GM12891 (cell line): ENCODE data around the gene PBLD. TPM values are rescaled to one million over a fixed set of nuclear protein-coding genes. Genes with fewer than 3 reads are reported as not detected.

ENCODE experiments used
- DNase-seq: peaks from one replicate; pipeline ENCODE4 v3.0.0; 2011; ENCODE audit warnings: low spot score; ENCODE audit not compliant: insufficient read length
- FAIRE-seq: peaks from 2 replicates; lab custom pipeline; 2011; peaks lifted over from hg19 to GRCh38; lab: Jason Lieb, UNC
- PAX5 ChIP-seq: IDR thresholded peaks from 2 replicates; pipeline ENCODE4 v1.6.1; 2011; ENCODE audit warnings: low read length, moderate library complexity, mild to moderate bottlenecking; ENCODE audit not compliant: insufficient read depth, severe bottlenecking
- POLR2A ChIP-seq: IDR thresholded peaks from 2 replicates; pipeline ENCODE4 v1.6.1; 2011; ENCODE audit warnings: low read depth, low read length, control low read depth
- POLR2AphosphoS5 ChIP-seq: IDR thresholded peaks from 2 replicates; pipeline ENCODE4 v1.6.1; 2011; ENCODE audit warnings: low read depth, low read length, control low read depth
- POU2F2 ChIP-seq: IDR thresholded peaks from 2 replicates; pipeline ENCODE4 v1.6.1; 2011; ENCODE audit warnings: low read depth, mild to moderate bottlenecking, control low read depth, low read length, moderate library complexity
- SPI1 ChIP-seq: IDR thresholded peaks from 2 replicates; pipeline ENCODE4 v1.6.1; 2011; ENCODE audit warnings: low read depth, low read length, control low read depth
- TAF1 ChIP-seq: IDR thresholded peaks from 2 replicates; pipeline ENCODE4 v1.6.1; 2011; ENCODE audit warnings: low read depth, low read length, control low read depth
- polyA plus RNA-seq: library from polyadenylated mRNA; unstranded; fragments of >200 nt; gene quantifications from one replicate; pipeline ENCODE4 v1.2.1, GENCODE V29; 2012; ENCODE audit warnings: low read depth, missing spikeins, inconsistent platforms; ENCODE audit not compliant: missing spikeins

Gene PBLD
- 1.4 TPM for polyA plus RNA-seq

- TF ChIP-seq PAX5, result no peak
- TF ChIP-seq SPI1, result no peak
- TF ChIP-seq TAF1, result no peak; the same call in 1 of the 2 replicates
- peak; percentile 72 for TF ChIP-seq POLR2AphosphoS5
- 0 out of 2 replicates have a peak, but pooled peaks have one; percentile 22 for TF ChIP-seq POU2F2
- TF ChIP-seq POLR2A, result peak; percentile 67; the same call in 1 of the 2 replicates
- DNase-seq (peak; percentile 22), FAIRE-seq (peak; percentile 80)
These were observed at the start of gene PBLD for GRCh38 chr10:68332259-68333057. Gene PBLD, minus strand, starts transcription at chr10:68332928. Its CDS starts 26,084 bp downstream, at chr10:68306844.

GRCh38 chr10:68371604-68372003 lies 38.9 kb upstream of the PBLD start:
- TF ChIP-seq PAX5, result no peak
- no peak for TF ChIP-seq SPI1
- no peak for TF ChIP-seq TAF1
- no peak for TF ChIP-seq POLR2A
- TF ChIP-seq POLR2AphosphoS5, result no peak
- TF ChIP-seq POU2F2, result no peak
- no peak for FAIRE-seq

GRCh38 chr10:68367121-68367520 lies 34.4 kb upstream of the PBLD start:
- no peak for FAIRE-seq
- DNase-seq, result no peak
- TF ChIP-seq SPI1 (no peak), TAF1 (no peak), POU2F2 (no peak), POLR2AphosphoS5 (no peak), POLR2A (no peak), PAX5 (no peak)

More at GRCh38 chr10:68371604-68372003, 38.9 kb upstream of the PBLD start:
- DNase-seq, result no peak

- DNase-seq, result no peak
- no peak for TF ChIP-seq POLR2A
- no peak for FAIRE-seq
These were observed 33.9 kb upstream of the PBLD start for GRCh38 chr10:68366600-68366999.

GRCh38 chr10:68365611-68366010 lies 32.9 kb upstream of the PBLD start:
- no peak for FAIRE-seq
- DNase-seq, result no peak
- no peak for TF ChIP-seq SPI1
- no peak for TF ChIP-seq POLR2A
- no peak for TF ChIP-seq POU2F2
- TF ChIP-seq PAX5, result no peak
- no peak for TF ChIP-seq POLR2AphosphoS5
- no peak for TF ChIP-seq TAF1

- TF ChIP-seq POLR2A, result no peak
- no peak for FAIRE-seq
- no peak for DNase-seq
These were observed 31.6 kb upstream of the PBLD start for GRCh38 chr10:68364101-68364886.

GRCh38 chr10:68362590-68362989 lies 29.9 kb upstream of the PBLD start:
- no peak for DNase-seq
- TF ChIP-seq POU2F2, result no peak
- TF ChIP-seq SPI1, result peak; percentile 69
- no peak for TF ChIP-seq POLR2AphosphoS5
- no peak for TF ChIP-seq TAF1
- FAIRE-seq, result peak; percentile 66

GRCh38 chr10:68359189-68359588 lies 26.5 kb upstream of the PBLD start:
- FAIRE-seq (no peak), DNase-seq (no peak)
- TF ChIP-seq PAX5, result no peak
- TF ChIP-seq POU2F2, result no peak
- no peak for TF ChIP-seq POLR2A
- TF ChIP-seq POLR2AphosphoS5, result no peak
- no peak for TF ChIP-seq SPI1
- TF ChIP-seq TAF1, result no peak

- DNase-seq, result no peak
- TF ChIP-seq TAF1 (no peak), POLR2AphosphoS5 (no peak), SPI1 (no peak), POU2F2 (no peak), POLR2A (no peak), PAX5 (no peak)
- no peak for FAIRE-seq
These were observed 20.8 kb upstream of the PBLD start for GRCh38 chr10:68353537-68353936.

GRCh38 chr10:68348265-68348741 lies 15.6 kb upstream of the PBLD start:
- FAIRE-seq, result no peak
- DNase-seq, result peak; percentile 17
- TF ChIP-seq POLR2AphosphoS5, result no peak
- TF ChIP-seq POU2F2, result no peak
- no peak for TF ChIP-seq PAX5
- TF ChIP-seq POLR2A, result no peak
- no peak for TF ChIP-seq SPI1
- TF ChIP-seq TAF1, result no peak
